Astrocyte (in vitro differentiated cells and primary cell): ENCODE data around the gene KLK2. TPM values are rescaled to one million over a fixed set of nuclear protein-coding genes. Genes with fewer than 3 reads are reported as not detected.
A peak's percentile ranks its signal among the peaks of the same experiment; 100 is the strongest.

Experiments
- DNase-seq: peaks from one replicate; pipeline ENCODE4 v3.0.0-alpha.2; 2010; ENCODE audit warnings: low read depth
- FAIRE-seq: peaks from 2 replicates; lab custom pipeline; 2011; peaks lifted over from hg19 to GRCh38; lab: Jason Lieb, UNC
- H2AFZ ChIP-seq: 2 replicates; pipeline ENCODE4 v1.6.0; 2012; ENCODE audit warnings: low read depth, low read length, inconsistent platforms
- H3K27ac ChIP-seq: 2 replicates; pipeline ENCODE4 v1.5.1; 2011; ENCODE audit warnings: low read depth, low read length, inconsistent platforms
- H3K27me3 ChIP-seq: 2 replicates; pipeline ENCODE4 v1.6.0; 2011; ENCODE audit warnings: low read length, inconsistent platforms; ENCODE audit not compliant: insufficient read depth
- H3K36me3 ChIP-seq: 2 replicates; pipeline ENCODE4 v1.5.1; 2011; ENCODE audit warnings: low read length, inconsistent platforms; ENCODE audit not compliant: insufficient read depth
- H3K4me1 ChIP-seq: 2 replicates; pipeline ENCODE4 v1.5.1; 2011; ENCODE audit warnings: low read length, inconsistent platforms; ENCODE audit not compliant: insufficient read depth
- H3K4me2 ChIP-seq: 2 replicates; pipeline ENCODE4 v1.6.0; 2012; ENCODE audit warnings: low read length, inconsistent platforms
- H3K4me3 ChIP-seq: 2 replicates; pipeline ENCODE4 v1.5.1; 2011; ENCODE audit warnings: low read depth, mild to moderate bottlenecking, low read length, inconsistent platforms; ENCODE audit not compliant: insufficient read depth
- H3K79me2 ChIP-seq: 2 replicates; pipeline ENCODE4 v1.6.0; 2012; ENCODE audit warnings: mild to moderate bottlenecking, low read length, inconsistent platforms; ENCODE audit not compliant: insufficient read depth
- H3K9ac ChIP-seq: 2 replicates; pipeline ENCODE4 v1.6.0; 2012; ENCODE audit warnings: mild to moderate bottlenecking, low read length, inconsistent platforms
- H3K9me3 ChIP-seq: 2 replicates; pipeline ENCODE4 v1.5.1; 2012; ENCODE audit warnings: low read depth, mild to moderate bottlenecking, low read length, inconsistent platforms; ENCODE audit not compliant: insufficient read depth
- H4K20me1 ChIP-seq: 2 replicates; pipeline ENCODE4 v1.6.0; 2012; ENCODE audit warnings: low read length, inconsistent platforms; ENCODE audit not compliant: insufficient read depth
- H3K27ac Mint-ChIP-seq: one replicate; pipeline ENCODE4 v1.8.0; 2021; ENCODE audit warnings: mild to moderate bottlenecking, mixed read lengths; ENCODE audit not compliant: unreplicated experiment
- H3K27me3 Mint-ChIP-seq: one replicate; pipeline ENCODE4 v1.8.0; 2021; ENCODE audit warnings: low read depth, mixed read lengths; ENCODE audit not compliant: unreplicated experiment
- H3K36me3 Mint-ChIP-seq: one replicate; pipeline ENCODE4 v1.8.0; 2021; ENCODE audit warnings: low read depth, mixed read lengths; ENCODE audit not compliant: unreplicated experiment
- H3K4me1 Mint-ChIP-seq: one replicate; pipeline ENCODE4 v1.8.0; 2021; ENCODE audit warnings: low read depth, mixed read lengths; ENCODE audit not compliant: unreplicated experiment
- H3K4me3 Mint-ChIP-seq: one replicate; pipeline ENCODE4 v1.8.0; 2021; ENCODE audit warnings: mild to moderate bottlenecking, moderate library complexity, mixed read lengths; ENCODE audit not compliant: unreplicated experiment
- H3K9me3 Mint-ChIP-seq: one replicate; pipeline ENCODE4 v1.8.0; 2021; ENCODE audit warnings: mild to moderate bottlenecking, mixed read lengths; ENCODE audit not compliant: unreplicated experiment
- EZH2 ChIP-seq: IDR thresholded peaks from 2 replicates; pipeline ENCODE4 v1.6.1; 2012; ENCODE audit warnings: mild to moderate bottlenecking, low read length, inconsistent platforms; ENCODE audit not compliant: insufficient read depth
- total RNA-seq: library from RNA; stranded (reverse); gene quantifications from 2 replicates; pipeline ENCODE4 v1.2.1, GENCODE V29; 2021
- TF ChIP-seq, protein P1 (sequence below): IDR thresholded peaks from 2 replicates; pipeline ENCODE4 v1.5.1; 2011; ENCODE audit warnings: low read depth, mild to moderate bottlenecking, inconsistent platforms, low read length, moderate library complexity; ENCODE audit not compliant: insufficient read depth

Gene KLK2
- total RNA-seq, 1 donor from 2014 or later, result not detected

DNA sequence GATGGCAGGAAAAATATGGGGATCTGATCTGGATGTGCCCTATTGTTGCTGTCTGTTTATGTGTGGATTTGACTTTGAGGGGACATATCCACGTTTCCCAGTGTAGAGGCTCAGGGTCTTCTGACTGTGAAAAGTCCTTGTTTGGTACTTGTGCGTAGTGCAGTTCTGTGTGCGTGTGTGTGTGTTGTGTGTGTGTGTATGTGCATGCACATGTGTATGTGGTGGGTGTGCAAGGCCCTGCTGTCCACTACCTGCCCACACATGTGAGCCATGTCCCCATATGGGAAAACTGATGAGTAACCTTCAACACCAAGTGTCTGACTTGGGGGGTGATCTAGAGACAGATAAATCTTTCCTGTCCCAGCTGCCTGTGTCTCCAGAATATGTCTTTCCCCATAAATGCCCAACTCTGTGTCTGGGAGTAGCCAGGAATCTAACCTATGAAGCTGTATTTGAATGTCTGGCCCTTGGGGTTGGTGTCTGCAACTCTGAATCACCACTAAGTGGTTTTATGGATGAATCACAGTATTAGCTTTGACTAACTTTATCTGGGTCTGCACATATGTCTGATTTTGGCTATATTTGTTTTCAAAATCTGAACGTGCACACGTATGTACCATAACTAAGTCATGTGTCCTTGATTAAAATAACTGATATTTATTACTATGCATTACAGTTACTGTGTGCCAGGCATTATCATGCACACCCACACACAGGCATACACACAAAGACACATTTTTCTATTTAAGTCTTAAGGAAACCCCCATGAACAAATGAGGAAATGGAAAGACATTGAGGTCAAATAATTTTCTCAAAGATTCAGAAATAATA lies 17.4 kb downstream of the KLK2 start:
- peaks cover 18% of the 10 kb centered on the region for H3K9me3 Mint-ChIP-seq
- no peaks in the 10 kb centered on the region for H3K79me2 ChIP-seq
- no peak overlapping the region for H3K9ac ChIP-seq

DNA sequence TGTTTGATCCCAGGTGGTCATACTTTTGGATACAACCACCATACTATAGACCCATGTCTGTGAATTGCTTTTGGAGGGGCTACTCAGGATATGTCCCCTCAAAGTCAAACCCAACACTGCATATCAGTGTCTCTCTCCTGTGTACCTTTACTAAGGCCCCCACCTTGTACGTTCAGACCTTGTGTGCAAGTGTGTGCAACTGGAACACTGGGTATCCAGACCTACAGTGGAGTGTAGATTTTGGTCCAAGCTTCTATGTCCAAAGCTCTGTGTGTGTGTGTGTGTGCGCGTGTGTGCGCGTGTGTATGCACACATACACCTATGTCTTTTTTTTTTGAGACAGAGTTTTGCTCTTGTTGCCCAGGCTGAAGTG lies 18.0 kb downstream of the KLK2 start:
- Mint-ChIP-seq H3K4me3 (no peak overlapping the region), H3K27ac (no peak overlapping the region), H3K9me3 (peaks cover 18% of the 10 kb centered on the region), H3K27me3 (peaks cover 13% of the 10 kb centered on the region), H3K4me1 (no peaks in the 10 kb centered on the region), H3K36me3 (no peaks in the 10 kb centered on the region)
- no peaks in the 10 kb centered on the region for H3K9me3 ChIP-seq
- no peak overlapping the region for H2AFZ ChIP-seq
- H3K4me2 ChIP-seq, result no peak overlapping the region
- H3K36me3 ChIP-seq, result no peaks in the 10 kb centered on the region
- H3K4me3 ChIP-seq, result no peak overlapping the region
- H4K20me1 ChIP-seq, result no peaks in the 10 kb centered on the region
- DNase-seq (no peak), FAIRE-seq (no peak)
- H3K79me2 ChIP-seq, result no peaks in the 10 kb centered on the region
- H3K9ac ChIP-seq, result no peak overlapping the region
- no peak overlapping the region for H3K27ac ChIP-seq
- TF ChIP-seq, protein P1, sequence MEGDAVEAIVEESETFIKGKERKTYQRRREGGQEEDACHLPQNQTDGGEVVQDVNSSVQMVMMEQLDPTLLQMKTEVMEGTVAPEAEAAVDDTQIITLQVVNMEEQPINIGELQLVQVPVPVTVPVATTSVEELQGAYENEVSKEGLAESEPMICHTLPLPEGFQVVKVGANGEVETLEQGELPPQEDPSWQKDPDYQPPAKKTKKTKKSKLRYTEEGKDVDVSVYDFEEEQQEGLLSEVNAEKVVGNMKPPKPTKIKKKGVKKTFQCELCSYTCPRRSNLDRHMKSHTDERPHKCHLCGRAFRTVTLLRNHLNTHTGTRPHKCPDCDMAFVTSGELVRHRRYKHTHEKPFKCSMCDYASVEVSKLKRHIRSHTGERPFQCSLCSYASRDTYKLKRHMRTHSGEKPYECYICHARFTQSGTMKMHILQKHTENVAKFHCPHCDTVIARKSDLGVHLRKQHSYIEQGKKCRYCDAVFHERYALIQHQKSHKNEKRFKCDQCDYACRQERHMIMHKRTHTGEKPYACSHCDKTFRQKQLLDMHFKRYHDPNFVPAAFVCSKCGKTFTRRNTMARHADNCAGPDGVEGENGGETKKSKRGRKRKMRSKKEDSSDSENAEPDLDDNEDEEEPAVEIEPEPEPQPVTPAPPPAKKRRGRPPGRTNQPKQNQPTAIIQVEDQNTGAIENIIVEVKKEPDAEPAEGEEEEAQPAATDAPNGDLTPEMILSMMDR, result no peak
- no peak for TF ChIP-seq EZH2
- no peaks in the 10 kb centered on the region for H3K4me1 ChIP-seq
- no peaks in the 10 kb centered on the region for H3K27me3 ChIP-seq

More for the DNA sequence above, 17.4 kb downstream of the KLK2 start:
- no peaks in the 10 kb centered on the region for H3K27me3 ChIP-seq
- no peak overlapping the region for H3K27ac Mint-ChIP-seq
- TF ChIP-seq, protein P1, result no peak
- no peak for TF ChIP-seq EZH2
- peaks cover 13% of the 10 kb centered on the region for H3K27me3 Mint-ChIP-seq
- H3K27ac ChIP-seq, result no peak overlapping the region
- H3K4me3 Mint-ChIP-seq, result no peak overlapping the region
- no peak overlapping the region for H3K4me3 ChIP-seq
- no peak for FAIRE-seq
- H3K9me3 ChIP-seq, result no peaks in the 10 kb centered on the region
- no peak overlapping the region for H3K4me2 ChIP-seq
- no peaks in the 10 kb centered on the region for H3K4me1 ChIP-seq
- no peaks in the 10 kb centered on the region for H3K4me1 Mint-ChIP-seq
- no peaks in the 10 kb centered on the region for H3K36me3 Mint-ChIP-seq
- H2AFZ ChIP-seq, result no peak overlapping the region
- no peaks in the 10 kb centered on the region for H3K36me3 ChIP-seq
- DNase-seq, result peak; percentile 2
- no peaks in the 10 kb centered on the region for H4K20me1 ChIP-seq
